CD1c-positive myeloid dendritic cell (primary cell): ENCODE measurements around the gene TMEM81.

Source experiments
- DNase-seq: peaks from one replicate; pipeline ENCODE4 v3.0.0-alpha.2; 2016; ENCODE audit errors: extremely low spot score

The TMEM81 gene

DNA sequence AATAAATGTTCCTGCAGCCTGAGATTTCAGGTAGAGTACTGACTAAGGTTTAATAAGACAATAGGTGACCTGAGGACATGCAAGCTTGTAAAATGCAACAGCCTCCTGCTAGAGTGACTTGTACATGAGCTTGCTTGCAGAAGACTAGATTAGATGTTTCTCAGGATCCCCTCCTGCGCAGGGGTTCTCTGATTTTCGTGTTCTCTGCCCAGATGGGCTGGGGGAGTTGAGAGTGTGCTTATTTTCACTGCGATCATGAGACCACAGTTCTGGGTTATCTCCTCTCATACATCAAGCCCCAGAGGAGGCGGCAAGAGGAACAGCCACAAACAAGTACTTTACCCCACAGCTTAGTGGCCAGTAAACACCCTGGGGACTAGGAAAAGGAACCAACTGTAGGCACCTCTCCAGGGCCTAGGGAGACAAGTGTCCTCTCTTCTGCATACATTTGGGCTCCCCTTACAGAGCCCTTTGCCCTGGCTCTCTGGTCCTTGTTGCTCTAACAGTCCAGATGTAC is 8.0 kb downstream of the TMEM81 start:
- DNase-seq, result no peak

DNA sequence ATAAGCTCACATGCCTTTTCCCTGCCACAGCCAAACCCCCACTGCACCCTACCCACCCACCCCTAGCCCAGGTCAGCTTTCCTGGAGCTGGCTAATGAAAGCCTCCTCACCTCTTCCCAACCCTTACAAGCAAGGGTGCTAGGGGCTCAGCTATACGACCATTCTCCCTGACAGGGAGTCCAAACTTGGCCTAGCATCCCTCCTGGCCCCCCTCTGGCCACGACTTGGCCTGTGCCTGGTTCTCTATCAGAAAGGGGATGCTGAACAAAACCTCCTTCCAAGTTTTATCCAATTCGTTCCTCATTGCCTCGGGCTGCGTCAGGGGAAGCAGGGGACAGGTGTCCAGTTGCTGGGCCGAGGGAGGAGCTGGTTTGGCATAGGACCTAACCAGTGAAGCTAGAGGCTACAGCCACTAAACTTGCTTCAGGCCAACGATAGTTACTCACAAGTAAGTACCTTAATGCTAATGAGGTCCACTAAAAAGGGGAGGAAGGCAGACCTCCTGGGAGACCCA is 8.6 kb downstream of the TMEM81 start:
- DNase-seq, result no peak

DNA sequence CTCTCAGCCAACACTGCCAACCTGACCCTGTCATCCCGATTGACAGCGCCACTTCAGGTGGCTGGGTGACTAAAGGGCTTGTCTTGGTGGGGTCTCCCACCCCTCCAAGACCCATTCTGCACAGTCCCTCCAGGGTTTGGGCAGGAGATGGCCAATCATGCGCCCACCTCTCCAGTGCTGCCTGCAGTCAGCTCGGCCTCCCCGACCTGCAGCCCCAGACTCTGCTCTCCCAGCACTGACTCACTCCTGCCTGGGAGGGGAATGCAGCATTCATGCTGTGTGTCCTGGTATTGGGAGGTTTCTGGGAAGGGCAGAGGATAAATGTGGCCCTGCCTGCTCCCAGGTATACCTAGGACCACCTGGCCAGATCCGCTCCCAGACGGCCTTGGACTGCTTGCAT is 9.7 kb downstream of the TMEM81 start:
- no peak for DNase-seq

DNA sequence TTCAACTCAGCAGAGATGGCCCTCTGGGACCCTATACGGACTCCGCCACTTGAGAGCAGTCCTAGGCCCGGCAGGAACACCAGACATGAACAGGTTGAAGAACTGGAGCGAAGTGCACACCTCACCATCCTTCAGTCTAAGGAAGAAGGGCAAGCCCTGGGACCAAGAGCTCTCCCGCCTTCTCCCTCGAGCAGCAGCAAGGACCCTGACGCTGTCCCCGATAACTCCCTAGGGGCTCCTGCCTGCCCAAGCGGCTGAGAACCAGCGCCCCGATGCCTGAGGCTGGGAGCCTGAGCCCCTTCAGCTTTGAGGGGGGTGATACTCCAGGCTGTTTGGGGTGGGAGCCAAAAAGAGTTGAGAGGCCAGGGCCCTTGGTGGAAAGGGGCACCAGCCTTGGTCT is 10.2 kb downstream of the TMEM81 start:
- no peak for DNase-seq

DNA sequence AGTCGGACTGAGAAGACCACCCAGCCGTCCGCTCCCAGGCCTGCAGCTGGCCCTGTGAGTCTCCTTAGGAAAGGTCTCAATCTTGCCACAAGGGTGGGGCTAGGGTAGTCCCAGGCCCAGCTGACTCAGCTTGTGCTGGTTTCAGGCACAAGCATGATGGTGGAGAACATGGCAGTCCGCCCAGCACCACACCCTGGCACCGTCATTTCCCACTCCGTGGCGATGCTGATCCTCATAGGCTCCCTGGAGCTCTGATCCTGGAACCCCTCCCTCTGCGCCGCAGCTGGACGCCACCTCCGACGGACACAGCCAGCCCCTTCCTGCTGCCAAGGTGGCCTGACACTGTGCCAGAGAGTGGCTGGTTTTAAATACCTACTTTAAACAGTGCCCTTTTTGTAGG is 10.7 kb downstream of the TMEM81 start:
- no peak for DNase-seq

DNA sequence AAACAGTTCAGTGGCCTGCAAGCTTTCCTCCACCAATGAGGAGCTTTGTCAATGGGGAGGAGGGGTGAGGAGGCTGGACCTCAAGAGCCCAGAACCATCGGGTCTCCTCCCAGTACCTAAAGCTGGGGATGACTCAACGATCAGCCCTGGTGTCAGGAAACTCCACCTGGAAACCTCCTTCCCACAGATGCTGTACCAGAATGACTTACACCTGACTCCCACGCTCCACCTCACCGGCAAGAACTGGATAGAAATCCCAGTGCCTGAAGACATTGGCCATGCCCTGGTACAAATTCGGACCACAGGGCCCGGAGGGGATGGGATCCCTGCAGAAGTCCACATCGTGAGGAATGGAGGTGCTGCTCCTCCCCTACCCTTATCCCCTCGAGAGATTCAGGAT is 11.4 kb downstream of the TMEM81 start:
- DNase-seq, result no peak

DNA sequence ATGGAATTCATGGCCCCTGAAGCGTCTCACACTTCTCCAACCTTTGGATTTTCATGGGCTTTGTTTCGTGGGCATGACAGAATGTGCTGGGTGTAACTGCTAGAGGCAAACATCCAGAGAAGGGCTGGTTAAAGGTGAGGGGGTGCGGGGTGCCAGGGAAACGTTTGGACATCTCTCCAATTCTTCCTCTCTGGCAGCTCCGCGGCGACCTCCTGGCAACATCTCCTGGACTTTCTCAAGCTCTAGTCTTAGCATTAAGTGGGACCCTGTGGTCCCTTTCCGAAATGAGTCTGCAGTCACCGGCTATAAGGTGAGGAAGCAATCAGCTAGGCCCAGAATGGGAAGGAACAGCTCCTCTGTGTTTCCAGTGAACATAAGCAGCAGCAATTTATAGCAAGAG is 12.0 kb downstream of the TMEM81 start:
- no peak for DNase-seq

DNA sequence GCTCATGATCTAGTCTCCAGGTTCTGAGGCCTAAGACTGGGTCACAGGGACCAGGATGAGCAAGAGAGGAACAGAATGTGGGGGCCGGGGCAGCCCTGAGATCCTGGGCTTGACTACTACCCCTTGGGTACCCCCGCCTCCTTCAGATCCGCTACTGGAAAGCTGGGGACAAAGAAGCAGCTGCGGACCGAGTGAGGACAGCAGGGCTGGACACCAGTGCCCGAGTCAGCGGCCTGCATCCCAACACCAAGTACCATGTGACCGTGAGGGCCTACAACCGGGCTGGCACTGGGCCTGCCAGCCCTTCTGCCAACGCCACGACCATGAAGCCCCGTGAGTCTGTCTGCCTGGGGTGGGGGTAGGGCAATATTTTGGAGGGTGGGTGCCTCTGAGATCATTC is 12.5 kb downstream of the TMEM81 start:
- no peak for DNase-seq

DNA sequence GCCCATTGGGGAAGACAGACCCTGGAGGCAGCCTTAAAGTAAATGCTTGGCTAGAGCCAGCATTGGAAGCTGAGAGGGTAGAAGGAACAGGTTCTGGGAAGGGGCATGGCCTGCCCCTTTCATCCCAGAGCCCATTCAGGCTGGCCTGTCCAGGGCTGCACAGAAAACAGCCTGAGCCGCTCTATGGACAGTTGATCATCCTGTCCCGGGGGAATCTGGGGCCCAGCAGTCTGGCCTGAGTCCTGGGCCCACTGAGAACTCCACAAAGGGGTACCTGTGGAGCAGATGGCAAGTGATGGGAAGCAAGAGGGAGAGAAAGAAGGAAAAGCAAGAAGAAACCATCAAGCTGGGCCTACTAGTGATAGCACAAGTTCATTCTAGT is 13.2 kb downstream of the TMEM81 start:
- no peak for DNase-seq

DNA sequence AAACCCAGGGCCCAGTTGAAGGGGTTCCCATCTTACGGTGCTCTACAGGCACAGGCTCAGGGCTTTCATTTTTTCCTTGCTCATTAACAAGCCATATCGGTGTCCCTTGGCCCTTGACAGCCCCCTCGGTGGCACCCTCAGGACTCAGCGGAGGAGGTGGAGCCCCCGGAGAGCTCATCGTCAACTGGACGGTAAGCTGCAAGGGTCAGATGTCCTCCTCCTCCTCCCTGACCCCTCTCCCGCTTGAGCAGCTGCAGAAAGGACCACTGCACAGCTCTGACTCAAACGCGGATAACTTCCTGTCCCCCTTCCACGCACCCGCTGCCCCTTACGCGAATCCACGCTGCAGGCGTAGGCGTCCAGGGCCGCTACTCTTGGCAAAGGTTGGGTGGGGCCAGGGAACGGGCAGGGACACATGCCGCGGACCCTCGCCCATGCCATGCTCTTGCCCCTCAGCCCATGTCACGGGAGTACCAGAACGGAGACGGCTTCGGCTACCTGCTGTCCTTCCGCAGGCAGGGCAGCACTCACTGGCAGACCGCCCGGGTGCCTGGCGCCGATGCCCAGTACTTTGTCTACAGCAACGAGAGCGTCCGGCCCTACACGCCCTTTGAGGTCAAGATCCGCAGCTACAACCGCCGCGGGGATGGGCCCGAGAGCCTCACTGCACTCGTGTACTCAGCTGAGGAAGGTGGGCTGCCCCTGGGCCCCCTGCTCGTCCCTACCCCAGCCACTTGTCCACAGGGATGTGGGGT is 14.7 kb downstream of the TMEM81 start:
- no peak for DNase-seq

DNA sequence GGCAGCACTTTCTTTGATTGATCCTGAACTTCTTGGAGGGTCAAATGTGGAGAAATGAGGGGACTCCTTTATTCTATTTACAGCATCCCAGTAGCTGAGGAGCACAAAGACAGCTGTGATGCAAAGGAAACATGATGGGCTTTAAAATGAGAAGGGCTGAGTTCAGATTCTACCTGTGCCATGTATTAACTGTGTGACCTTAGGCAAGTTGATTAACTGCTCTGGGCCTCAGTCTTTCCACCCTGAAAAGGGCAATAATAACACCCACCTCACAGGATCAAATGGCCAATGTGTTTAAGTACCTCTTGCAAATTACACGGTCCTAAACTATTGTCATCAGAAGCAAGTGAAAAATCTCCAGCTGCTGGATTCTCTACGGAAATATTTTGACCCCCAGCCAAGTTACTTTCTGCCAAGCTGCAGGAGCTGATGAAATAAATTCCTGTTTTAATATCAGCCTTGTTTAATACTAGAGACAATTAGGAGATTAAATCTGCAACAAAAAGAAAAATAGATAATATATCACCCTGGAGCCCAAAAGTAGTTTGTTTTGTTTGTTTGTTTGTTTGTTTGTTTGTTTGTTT is 15.7 kb downstream of the TMEM81 start:
- DNase-seq, result no peak

DNA sequence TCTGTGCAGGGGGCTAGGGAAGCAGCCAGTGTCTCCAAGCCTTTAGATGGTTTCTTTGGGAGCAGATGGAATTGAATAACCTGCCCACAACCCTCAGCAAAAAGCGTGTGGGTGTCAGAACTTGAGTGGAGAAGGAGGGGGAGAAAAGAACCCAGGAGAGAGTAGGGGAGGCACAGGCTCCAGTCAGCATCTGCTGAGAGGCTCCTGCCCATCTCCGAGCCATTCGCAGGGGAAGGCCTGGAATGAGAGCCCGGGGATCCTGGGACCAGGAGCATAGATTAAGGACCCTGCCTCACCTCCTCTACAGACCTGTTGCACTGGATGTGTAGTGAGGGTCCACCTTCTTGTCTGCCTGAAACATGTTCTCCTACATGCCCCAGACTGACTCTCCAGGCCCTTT is 16.3 kb downstream of the TMEM81 start:
- DNase-seq, result no peak

DNA sequence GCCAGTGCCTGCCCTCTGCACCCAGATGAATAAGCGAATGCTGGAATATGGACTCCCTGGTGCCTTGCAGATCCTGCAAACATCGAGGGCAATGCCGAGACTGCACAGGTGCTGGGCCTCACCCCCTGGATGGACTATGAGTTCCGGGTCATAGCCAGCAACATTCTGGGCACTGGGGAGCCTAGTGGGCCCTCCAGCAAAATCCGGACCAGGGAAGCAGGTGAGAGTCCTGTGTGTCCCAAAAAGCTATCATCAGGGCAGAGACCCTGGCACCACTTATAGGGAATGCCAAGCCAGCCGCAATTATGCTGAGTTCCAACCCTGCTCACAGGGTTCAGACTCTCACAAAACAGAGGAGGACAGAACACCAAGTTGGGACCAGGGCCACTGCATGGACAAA is 17.2 kb downstream of the TMEM81 start:
- no peak for DNase-seq

DNA sequence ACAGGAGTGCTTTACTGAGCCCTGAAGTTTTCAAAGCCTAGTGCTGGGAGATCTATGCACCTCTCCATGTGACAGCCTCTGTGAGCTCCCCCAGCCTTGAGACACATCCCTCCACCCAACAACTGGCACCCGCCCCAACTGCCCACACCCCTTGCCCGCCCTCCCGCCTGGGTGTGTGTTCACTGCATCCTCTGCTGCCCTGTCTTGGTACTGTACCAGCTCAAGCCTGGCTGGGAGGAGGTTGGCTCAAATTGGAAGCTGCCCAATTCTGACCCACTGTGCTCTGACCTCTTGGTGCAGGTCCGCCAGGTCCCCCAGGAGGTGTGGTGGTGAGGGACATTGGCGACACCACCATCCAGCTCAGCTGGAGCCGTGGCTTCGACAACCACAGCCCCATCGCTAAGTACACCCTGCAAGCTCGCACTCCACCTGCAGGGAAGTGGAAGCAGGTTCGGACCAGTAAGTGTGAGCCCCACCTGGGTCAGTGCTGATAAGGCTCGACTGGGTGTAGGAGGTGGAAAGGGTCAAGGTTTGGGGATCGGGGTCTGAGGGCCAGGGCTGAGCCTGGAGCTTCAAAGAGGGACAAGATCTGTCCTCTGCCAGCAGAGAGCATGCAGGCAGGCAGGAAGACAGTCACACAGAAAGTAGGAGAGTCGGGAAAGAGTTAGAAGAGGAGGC is 18.0 kb downstream of the TMEM81 start:
- DNase-seq, result no peak

DNA sequence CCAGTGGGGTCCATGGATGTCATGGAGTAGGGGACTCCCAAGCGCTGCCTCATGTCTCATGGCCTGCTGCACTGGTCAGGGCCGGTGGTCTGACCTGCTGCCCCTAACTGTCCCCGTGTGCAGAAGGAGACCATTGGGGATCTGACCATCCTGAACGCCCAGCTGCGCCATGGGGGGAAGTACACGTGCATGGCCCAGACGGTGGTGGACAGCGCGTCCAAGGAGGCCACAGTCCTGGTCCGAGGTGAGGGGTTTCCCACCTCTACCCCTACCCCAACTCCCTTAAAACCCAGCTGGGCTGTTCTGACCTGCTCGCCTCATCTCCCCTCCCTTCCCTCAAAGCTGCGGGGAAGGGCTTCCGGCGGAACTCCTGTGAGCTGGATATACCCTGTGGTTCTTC is 18.6 kb downstream of the TMEM81 start:
- DNase-seq, result no peak

DNA sequence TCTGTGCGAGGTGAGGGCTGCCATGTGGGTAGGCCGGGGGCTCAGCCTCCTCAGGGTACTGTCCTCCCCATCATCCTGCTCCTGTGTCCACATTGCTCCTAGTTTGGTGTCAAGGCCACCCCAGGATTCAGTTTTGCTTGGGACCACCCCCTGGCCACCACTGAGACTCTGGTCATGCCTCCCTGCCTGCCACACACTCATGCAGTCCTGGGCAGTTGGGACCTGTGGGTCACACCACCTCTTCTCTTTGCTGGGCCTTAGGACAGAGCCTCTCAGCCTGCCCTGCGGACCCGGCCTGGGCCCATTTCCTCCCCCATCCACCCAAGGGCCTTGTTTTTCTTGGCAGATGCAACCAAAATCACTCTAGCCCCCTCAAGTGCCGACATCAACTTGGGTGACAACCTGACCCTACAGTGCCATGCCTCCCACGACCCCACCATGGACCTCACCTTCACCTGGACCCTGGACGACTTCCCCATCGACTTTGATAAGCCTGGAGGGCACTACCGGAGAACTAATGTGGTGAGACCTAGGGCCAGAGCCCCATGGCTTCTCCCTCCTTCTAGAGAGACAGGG is 19.4 kb downstream of the TMEM81 start:
- no peak for DNase-seq

DNA sequence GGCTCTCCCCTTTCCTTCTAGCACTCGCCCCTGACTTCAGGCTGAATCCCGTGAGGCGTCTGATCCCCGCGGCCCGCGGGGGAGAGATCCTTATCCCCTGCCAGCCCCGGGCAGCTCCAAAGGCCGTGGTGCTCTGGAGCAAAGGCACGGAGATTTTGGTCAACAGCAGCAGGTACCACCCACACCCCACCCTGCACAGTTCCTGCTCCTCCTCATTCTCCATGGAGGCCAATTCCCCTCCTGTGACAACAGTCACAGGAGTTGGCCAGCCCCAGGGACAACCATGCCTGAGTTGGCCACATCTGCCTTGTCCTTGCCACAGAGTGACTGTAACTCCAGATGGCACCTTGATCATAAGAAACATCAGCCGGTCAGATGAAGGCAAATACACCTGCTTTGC is 20.0 kb downstream of the TMEM81 start:
- DNase-seq, result no peak

DNA sequence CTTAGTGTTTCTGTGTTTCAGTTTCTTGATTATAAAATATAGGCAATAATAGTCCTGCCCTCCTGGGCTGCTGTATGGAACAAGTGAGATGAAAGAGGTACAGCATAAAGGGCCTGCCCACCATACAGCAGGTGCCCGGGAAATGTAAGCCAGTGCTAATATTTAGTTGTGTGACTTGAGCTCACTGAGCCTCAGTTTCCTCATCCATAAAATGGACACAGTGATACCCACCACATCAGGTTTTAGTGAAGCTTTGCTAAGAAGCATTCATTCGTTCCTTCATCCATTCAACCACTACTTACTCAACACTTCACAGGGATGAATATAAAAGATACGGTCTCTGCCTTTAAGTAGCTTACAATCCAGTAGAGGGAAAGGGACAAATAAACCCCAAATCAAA is 21.4 kb downstream of the TMEM81 start:
- no peak for DNase-seq

DNA sequence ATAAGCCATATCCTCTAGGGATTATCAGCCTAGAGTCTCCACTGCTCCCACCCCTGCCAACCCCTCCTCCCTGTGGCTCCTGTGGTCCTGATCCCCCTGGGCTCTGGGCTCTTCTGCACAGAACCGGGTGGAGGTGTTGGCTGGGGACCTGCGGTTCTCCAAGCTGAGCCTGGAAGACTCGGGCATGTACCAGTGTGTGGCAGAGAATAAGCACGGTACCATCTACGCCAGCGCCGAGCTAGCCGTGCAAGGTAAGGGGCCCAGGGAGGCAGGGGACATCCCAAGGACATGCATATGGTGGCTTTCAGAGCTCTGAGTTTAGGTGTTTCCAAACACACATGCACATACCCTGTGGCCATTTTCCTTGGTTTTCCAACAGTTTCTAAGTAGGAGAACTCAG is 21.9 kb downstream of the TMEM81 start:
- no peak for DNase-seq

DNA sequence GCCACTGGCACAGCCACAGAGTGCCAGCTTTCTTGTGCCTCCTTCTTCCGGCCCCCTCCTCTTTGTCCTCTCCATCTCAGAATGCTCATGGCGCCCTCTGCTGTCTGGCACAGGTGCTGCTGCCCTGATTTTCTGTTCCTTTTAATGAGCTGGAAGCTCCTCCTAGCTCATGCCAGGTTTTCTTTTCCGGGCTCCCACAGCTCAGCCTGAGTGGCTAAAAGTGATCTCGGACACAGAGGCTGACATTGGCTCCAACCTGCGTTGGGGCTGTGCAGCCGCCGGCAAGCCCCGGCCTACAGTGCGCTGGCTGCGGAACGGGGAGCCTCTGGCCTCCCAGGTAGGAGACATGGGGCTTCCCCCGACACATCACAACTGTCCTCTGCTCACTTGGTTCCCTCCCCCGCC is 22.6 kb downstream of the TMEM81 start:
- peak; percentile 68 for DNase-seq

DNA sequence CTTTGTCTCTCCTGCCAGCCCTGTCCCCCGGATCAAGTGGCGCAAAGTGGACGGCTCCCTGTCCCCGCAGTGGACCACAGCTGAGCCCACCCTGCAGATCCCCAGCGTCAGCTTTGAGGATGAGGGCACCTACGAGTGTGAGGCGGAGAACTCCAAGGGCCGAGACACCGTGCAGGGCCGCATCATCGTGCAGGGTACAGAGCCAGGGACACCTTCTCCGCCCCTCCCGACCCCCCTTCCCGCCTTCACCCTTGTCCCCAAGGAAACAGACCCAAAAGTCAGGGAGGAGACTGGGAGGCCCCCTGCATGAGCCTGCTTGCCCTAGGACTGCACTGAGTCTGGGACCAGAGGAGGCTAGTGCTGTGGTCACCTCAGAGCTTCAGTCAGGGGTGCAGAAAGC is 23.0 kb downstream of the TMEM81 start:
- no peak for DNase-seq

DNA sequence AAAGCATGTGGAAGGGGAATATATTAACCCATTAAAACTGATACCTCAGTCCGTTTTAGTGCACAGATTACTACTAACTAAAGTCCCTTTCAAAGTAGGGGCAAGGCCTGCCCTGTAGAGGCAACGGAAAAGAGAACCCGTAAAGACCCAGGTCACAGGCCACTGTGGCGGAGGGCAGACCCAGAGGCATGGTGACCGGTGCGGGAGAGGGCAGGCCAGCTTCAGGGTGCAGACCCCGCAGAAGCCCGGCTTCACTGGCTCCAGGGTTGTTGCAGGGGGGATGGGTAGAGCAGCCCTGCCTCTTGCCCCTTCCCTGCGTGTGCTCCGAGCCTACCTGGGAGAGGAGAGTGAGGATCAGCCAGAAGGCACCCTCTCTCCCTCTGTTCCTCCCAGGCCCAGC is 23.5 kb downstream of the TMEM81 start:
- no peak for DNase-seq

DNA sequence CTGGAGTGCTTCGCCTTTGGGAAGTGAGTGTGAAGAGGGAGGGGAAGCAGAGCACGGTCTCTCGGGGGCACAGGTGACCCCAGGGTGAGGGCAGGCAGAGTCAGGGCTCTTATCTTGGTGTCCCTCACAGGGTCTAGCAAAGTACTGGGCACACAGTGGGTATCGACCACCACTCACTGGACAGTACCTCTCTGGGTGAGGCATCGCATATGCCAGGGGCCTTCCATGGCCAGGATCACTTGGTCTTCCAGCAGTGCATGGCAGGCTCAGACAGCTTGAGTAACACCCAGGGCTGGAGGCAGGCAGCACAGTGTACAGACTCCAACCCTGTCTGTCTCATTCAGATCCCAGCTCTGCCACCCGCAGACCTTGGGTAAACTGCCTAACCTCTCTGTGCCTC is 24.6 kb downstream of the TMEM81 start:
- no peak for DNase-seq
